HEK293 (cell line): ENCODE measurements around the gene TST.

Source experiments
- CTCF ChIA-PET: fragments of 350-600 bp; formaldehyde crosslinking; extraction: SDS; loops from one replicate; lab custom pipeline; 2021; ENCODE audit warnings: antibody characterized with exemption; lab: Yijun Ruan, JAX
- POLR2A ChIA-PET: fragments of 300-600 bp; formaldehyde crosslinking; extraction: SDS; loops from one replicate; lab custom pipeline; 2020; ENCODE audit warnings: antibody characterized with exemption, inconsistent platforms; lab: Yijun Ruan, JAX
- H3K27ac ChIP-seq: fragments of 200-500 bp; sonication (Bioruptor generic); 2 replicates; pipeline ENCODE4 v1.5.1; 2014; ENCODE audit warnings: low read depth, low read length, control low read depth, inconsistent platforms; ENCODE audit errors: extremely low read depth
- H3K36me3 ChIP-seq, 2 experiments: fragments of 200-500 bp in 1 of 2; sonication (Bioruptor generic) in 1 of 2; 1 replicate in 1 of 2; 2 replicates in 1 of 2; pipeline ENCODE4 v1.5.1; 2014 to 2017; ENCODE audit warnings: inconsistent platforms in 2 of 2, low read length in 2 of 2; ENCODE audit not compliant: control insufficient read depth in 2 of 2, insufficient read depth in 1 of 2
- H3K4me1 ChIP-seq: fragments of 200-500 bp; sonication (Bioruptor generic); 2 replicates; pipeline ENCODE4 v1.5.1; 2014; ENCODE audit warnings: mild to moderate bottlenecking, low read length, inconsistent platforms; ENCODE audit not compliant: control insufficient read depth, insufficient read depth
- H3K4me3 ChIP-seq: 2 replicates; pipeline ENCODE4 v1.5.1; 2011; ENCODE audit warnings: low read depth, mild to moderate bottlenecking, control low read depth, low read length, moderate library complexity
- H3K9me3 ChIP-seq: fragments of 200-500 bp; sonication (Bioruptor generic); 2 replicates; pipeline ENCODE4 v1.5.1; 2014; ENCODE audit warnings: low read depth, low read length, inconsistent platforms; ENCODE audit not compliant: control insufficient read depth, insufficient read depth
- BCL11A ChIP-seq: fragments of 450-650 bp; formaldehyde crosslinking; IDR thresholded peaks from 2 replicates; pipeline ENCODE4 v1.5.1; 2016; ENCODE audit warnings: low read depth, missing biosample characterization, missing genetic modification characterization
- HOXA7 ChIP-seq: sonication (generic); formaldehyde crosslinking; IDR thresholded peaks from 2 replicates; pipeline ENCODE4 v1.8.1; 2022; ENCODE audit warnings: missing genetic modification reagents, borderline replicate concordance
- SCRT1 ChIP-seq: fragments of 450-650 bp; formaldehyde crosslinking; IDR thresholded peaks from 2 replicates; pipeline ENCODE4 v1.5.1; 2016; ENCODE audit warnings: missing biosample characterization, missing genetic modification characterization, borderline replicate concordance
- TCF7L2 ChIP-seq: IDR thresholded peaks from 2 replicates; pipeline ENCODE4 v1.6.1; 2011; ENCODE audit warnings: low read depth, mild to moderate bottlenecking, inconsistent platforms, low read length, moderate library complexity, borderline replicate concordance
- ZNF114 ChIP-seq: fragments of 450-650 bp; formaldehyde crosslinking; IDR thresholded peaks from 2 replicates; pipeline ENCODE4 v1.5.0; 2017; ENCODE audit warnings: missing biosample characterization, missing genetic modification characterization
- ZNF423 ChIP-seq: fragments of 450-650 bp; formaldehyde crosslinking; IDR thresholded peaks from 2 replicates; pipeline ENCODE4 v1.5.1; 2016; ENCODE audit warnings: missing biosample characterization, missing genetic modification characterization
- ZNF548 ChIP-seq: fragments of 450-650 bp; formaldehyde crosslinking; IDR thresholded peaks from 2 replicates; pipeline ENCODE4 v1.5.1; 2016; ENCODE audit warnings: missing biosample characterization, missing genetic modification characterization
- ZNF626 ChIP-seq: fragments of 450-650 bp; sonication (Bioruptor Pico); formaldehyde crosslinking; IDR thresholded peaks from 2 replicates; pipeline ENCODE4 v1.5.1; 2018; ENCODE audit warnings: missing biosample characterization, missing genetic modification characterization, inconsistent platforms
- ZNF747 ChIP-seq: fragments of 450-650 bp; formaldehyde crosslinking; IDR thresholded peaks from 2 replicates; pipeline ENCODE4 v1.5.1; 2016; ENCODE audit warnings: missing biosample characterization, missing genetic modification characterization
- ZNF830 ChIP-seq: fragments of 450-650 bp; IDR thresholded peaks from 2 replicates; pipeline ENCODE4 v1.5.0; 2018; ENCODE audit warnings: missing biosample characterization, missing genetic modification characterization, low read depth, mild to moderate bottlenecking, moderate library complexity
- TF ChIP-seq, protein P1 (sequence below): fragments of 450-650 bp; formaldehyde crosslinking; IDR thresholded peaks from 2 replicates; pipeline ENCODE4 v1.5.1; 2017; ENCODE audit warnings: missing biosample characterization, missing genetic modification characterization
- TF ChIP-seq, protein P2 (sequence below): fragments of 450-650 bp; formaldehyde crosslinking; IDR thresholded peaks from 2 replicates; pipeline ENCODE4; 2016; ENCODE audit warnings: missing biosample characterization, missing genetic modification characterization
- TF ChIP-seq, protein P3 (sequence below): fragments of 450-650 bp; formaldehyde crosslinking; IDR thresholded peaks from 2 replicates; pipeline ENCODE4 v1.5.1; 2016; ENCODE audit warnings: missing biosample characterization, missing genetic modification characterization
- TF ChIP-seq, protein P4 (sequence below): fragments of 450-650 bp; formaldehyde crosslinking; IDR thresholded peaks from 2 replicates; pipeline ENCODE4 v1.5.1; 2016; ENCODE audit warnings: missing biosample characterization, missing genetic modification characterization
- TF ChIP-seq, protein P5 (sequence below): fragments of 450-650 bp; formaldehyde crosslinking; IDR thresholded peaks from 2 replicates; pipeline ENCODE4 v1.5.1; 2016; ENCODE audit warnings: missing biosample characterization, missing genetic modification characterization
- TF ChIP-seq, protein P6 (sequence below): fragments of 450-650 bp; formaldehyde crosslinking; IDR thresholded peaks from 2 replicates; pipeline ENCODE4 v1.5.1; 2016; ENCODE audit warnings: missing biosample characterization, missing genetic modification characterization
- TF ChIP-seq, protein P7 (sequence below): fragments of 450-650 bp; IDR thresholded peaks from 2 replicates; pipeline ENCODE4 v1.5.1; 2018; ENCODE audit warnings: missing biosample characterization, mild to moderate bottlenecking, missing genetic modification characterization

Gene TST

DNA sequence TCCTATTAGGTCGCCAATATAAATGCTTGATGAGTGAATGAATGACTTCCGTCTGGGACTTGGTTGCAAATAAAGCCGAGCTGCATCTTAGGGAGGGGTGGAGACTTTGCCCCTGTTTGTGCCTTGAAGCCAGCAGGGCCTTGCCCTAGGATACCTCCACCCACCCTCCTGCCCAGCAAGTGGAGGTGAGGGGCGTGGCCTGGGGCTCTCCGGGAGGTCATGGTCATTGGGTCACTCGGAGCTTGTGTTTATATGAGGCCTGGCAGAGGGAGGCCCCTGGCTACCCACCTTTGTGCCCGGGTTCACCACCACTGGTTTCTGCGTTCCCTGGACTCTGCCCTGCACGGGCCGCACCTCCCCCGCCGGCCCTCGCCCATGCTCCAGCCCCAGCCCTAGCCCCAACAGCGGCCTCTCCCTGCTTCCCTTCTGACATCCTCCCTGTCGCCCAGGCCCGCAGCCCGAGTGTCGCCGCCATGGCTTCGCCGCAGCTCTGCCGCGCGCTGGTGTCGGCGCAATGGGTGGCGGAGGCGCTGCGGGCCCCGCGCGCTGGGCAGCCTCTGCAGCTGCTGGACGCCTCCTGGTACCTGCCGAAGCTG, 4.6 kb upstream of the TST start (continued):
- TF ChIP-seq, protein P1, sequence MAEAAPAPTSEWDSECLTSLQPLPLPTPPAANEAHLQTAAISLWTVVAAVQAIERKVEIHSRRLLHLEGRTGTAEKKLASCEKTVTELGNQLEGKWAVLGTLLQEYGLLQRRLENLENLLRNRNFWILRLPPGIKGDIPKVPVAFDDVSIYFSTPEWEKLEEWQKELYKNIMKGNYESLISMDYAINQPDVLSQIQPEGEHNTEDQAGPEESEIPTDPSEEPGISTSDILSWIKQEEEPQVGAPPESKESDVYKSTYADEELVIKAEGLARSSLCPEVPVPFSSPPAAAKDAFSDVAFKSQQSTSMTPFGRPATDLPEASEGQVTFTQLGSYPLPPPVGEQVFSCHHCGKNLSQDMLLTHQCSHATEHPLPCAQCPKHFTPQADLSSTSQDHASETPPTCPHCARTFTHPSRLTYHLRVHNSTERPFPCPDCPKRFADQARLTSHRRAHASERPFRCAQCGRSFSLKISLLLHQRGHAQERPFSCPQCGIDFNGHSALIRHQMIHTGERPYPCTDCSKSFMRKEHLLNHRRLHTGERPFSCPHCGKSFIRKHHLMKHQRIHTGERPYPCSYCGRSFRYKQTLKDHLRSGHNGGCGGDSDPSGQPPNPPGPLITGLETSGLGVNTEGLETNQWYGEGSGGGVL (tag by site-specific recombination): no peak
- TF ChIP-seq, protein P2, sequence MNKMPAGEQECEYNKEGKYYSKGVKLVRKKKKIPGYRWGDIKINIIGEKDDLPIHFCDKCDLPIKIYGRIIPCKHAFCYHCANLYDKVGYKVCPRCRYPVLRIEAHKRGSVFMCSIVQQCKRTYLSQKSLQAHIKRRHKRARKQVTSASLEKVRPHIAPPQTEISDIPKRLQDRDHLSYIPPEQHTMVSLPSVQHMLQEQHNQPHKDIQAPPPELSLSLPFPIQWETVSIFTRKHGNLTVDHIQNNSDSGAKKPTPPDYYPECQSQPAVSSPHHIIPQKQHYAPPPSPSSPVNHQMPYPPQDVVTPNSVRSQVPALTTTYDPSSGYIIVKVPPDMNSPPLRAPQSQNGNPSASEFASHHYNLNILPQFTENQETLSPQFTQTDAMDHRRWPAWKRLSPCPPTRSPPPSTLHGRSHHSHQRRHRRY (tag by site-specific recombination): no peak
- TF ChIP-seq, protein P3, sequence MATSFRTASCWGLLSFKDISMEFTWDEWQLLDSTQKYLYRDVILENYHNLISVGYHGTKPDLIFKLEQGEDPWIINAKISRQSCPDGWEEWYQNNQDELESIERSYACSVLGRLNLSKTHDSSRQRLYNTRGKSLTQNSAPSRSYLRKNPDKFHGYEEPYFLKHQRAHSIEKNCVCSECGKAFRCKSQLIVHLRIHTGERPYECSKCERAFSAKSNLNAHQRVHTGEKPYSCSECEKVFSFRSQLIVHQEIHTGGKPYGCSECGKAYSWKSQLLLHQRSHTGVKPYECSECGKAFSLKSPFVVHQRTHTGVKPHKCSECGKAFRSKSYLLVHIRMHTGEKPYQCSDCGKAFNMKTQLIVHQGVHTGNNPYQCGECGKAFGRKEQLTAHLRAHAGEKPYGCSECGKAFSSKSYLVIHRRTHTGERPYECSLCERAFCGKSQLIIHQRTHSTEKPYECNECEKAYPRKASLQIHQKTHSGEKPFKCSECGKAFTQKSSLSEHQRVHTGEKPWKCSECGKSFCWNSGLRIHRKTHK (tag by site-specific recombination): no peak
- TF ChIP-seq, all 188 proteins: peak for 0

DNA sequence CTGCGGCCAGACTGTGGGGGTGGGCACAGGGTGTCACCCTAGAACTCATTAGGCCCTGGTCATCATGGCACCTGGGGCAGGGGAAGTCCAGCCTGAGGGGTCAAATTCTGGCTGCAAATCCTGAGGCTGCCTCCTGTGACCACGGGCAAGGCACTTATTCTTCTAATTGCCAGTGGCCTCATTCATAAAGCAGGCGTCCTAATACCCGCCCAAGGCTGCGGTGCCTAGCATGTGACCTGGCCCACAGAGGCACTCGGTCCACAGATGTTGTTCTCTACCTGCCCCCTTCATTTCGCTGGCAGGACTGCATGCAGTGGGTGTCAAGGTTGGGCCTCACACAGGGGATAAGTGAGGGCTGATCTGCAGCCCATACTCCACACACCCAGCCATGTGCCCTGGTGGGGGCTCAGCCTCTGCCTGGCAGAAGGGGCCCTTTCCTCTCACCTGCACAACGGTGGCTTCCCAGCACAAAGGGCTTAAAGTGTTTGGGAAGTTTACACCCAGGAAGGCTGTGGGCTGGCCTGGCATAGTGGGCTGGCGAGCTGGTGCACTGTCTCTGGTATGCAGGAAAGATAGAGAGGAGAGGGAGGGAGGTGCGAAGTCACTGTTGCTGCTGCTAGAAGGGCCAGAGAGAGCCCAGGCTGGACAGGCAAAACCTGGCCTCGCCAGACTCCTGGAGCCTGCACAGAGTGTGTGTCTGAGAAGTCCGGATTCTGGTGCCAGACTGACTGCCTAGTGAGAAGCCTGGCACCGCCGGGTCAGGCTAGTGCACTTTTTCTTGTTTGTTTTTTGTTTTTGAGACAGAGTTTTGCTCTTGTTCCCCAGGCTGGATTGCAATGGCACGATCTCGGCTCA, 3.5 kb upstream of the TST start:
- no peak overlapping the region for H3K4me3 ChIP-seq
- CTCF ChIA-PET: interaction anchor here (0.7 to 4.3 kb wide), 12 partner anchors 9 to 130 kb away, joined by 3 to 39 read pairs (median 5); no protein-coding TSS in a partner anchor
- TF ChIP-seq, protein P4, sequence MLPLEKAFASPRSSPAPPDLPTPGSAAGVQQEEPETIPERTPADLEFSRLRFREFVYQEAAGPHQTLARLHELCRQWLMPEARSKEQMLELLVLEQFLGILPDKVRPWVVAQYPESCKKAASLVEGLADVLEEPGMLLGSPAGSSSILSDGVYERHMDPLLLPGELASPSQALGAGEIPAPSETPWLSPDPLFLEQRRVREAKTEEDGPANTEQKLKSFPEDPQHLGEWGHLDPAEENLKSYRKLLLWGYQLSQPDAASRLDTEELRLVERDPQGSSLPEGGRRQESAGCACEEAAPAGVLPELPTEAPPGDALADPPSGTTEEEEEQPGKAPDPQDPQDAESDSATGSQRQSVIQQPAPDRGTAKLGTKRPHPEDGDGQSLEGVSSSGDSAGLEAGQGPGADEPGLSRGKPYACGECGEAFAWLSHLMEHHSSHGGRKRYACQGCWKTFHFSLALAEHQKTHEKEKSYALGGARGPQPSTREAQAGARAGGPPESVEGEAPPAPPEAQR (tag by site-specific recombination): no peak
- TF ChIP-seq ZNF747 (tag by site-specific recombination) (no peak), ZNF830 (tag by site-specific recombination) (no peak), ZNF626 (tag by site-specific recombination) (no peak), ZNF423 (tag by site-specific recombination) (no peak), SCRT1 (tag by site-specific recombination) (no peak), HOXA7 (CRISPR knock-in tag) (no peak), BCL11A (no peak), TCF7L2 (no peak), ZNF114 (no peak), ZNF548 (no peak)
- TF ChIP-seq, protein P5, sequence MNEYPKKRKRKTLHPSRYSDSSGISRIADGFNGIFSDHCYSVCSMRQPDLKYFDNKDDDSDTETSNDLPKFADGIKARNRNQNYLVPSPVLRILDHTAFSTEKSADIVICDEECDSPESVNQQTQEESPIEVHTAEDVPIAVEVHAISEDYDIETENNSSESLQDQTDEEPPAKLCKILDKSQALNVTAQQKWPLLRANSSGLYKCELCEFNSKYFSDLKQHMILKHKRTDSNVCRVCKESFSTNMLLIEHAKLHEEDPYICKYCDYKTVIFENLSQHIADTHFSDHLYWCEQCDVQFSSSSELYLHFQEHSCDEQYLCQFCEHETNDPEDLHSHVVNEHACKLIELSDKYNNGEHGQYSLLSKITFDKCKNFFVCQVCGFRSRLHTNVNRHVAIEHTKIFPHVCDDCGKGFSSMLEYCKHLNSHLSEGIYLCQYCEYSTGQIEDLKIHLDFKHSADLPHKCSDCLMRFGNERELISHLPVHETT: no peak
- TF ChIP-seq, protein P6, sequence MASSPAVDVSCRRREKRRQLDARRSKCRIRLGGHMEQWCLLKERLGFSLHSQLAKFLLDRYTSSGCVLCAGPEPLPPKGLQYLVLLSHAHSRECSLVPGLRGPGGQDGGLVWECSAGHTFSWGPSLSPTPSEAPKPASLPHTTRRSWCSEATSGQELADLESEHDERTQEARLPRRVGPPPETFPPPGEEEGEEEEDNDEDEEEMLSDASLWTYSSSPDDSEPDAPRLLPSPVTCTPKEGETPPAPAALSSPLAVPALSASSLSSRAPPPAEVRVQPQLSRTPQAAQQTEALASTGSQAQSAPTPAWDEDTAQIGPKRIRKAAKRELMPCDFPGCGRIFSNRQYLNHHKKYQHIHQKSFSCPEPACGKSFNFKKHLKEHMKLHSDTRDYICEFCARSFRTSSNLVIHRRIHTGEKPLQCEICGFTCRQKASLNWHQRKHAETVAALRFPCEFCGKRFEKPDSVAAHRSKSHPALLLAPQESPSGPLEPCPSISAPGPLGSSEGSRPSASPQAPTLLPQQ (tag by site-specific recombination): no peak
- TF ChIP-seq, protein P7, sequence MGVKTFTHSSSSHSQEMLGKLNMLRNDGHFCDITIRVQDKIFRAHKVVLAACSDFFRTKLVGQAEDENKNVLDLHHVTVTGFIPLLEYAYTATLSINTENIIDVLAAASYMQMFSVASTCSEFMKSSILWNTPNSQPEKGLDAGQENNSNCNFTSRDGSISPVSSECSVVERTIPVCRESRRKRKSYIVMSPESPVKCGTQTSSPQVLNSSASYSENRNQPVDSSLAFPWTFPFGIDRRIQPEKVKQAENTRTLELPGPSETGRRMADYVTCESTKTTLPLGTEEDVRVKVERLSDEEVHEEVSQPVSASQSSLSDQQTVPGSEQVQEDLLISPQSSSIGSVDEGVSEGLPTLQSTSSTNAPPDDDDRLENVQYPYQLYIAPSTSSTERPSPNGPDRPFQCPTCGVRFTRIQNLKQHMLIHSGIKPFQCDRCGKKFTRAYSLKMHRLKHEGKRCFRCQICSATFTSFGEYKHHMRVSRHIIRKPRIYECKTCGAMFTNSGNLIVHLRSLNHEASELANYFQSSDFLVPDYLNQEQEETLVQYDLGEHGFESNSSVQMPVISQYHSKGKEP (tag by site-specific recombination): no peak
- TF ChIP-seq, protein P3 (tag by site-specific recombination): no peak
- TF ChIP-seq, all 188 proteins: peak for 0
- Histone ChIP-seq H3K27ac (no peak overlapping the region), H3K9me3 (no peaks in the 10 kb centered on the region), H3K36me3 (peaks cover 15 to 49% of the 10 kb centered on the region in 2 experiments), H3K4me1 (no peaks in the 10 kb centered on the region)
- POLR2A ChIA-PET: no interaction called here
